ENCODE data around the gene ASTN2.

Gene ASTN2

DNA sequence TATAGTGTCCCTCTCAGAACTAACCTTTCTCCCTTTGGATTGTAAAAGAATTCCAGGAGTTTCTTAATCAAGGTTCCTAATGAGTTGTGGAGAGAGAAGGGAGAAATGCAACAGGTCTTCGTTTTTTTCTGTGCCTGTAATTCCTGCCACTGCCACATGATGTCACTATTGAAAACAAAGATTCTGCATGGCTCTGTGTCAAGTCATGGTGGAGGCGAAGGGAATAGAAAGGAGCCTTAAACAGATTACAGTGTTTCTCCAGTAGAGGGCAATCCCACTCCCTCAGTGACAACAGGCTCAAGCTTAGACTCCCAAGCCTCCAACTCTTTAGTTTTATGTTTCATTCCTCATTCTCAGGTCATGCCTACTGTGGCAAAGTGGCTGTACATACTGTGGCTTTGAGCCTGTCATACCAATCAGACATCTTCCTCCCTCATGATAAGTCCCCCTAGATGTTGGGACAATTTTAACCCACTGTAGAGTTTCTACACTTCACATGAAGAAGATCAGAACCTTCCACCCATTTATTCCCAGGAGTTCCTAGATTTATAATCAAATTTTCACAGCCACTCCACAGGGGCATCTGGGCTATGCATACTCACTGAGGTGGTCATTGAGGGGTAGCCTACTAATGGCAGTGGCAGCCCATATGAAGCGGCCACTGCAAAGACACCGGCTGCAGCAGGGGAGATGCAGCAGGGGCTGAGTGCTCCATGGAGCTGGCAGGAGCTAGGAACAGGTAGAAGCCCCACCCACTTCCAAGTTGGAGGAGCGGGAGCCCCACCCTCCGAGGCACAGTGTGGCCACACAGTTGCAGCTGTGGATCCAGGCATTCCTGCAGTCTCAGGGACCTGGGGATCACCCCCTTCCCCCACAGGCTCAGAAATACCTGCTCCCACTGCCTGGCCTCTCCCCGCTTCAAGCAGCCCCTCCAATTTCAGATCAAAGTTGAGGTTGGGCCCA lies 825.2 kb downstream of the ASTN2 start:
- DNase-seq = peak; percentile 86

DNA sequence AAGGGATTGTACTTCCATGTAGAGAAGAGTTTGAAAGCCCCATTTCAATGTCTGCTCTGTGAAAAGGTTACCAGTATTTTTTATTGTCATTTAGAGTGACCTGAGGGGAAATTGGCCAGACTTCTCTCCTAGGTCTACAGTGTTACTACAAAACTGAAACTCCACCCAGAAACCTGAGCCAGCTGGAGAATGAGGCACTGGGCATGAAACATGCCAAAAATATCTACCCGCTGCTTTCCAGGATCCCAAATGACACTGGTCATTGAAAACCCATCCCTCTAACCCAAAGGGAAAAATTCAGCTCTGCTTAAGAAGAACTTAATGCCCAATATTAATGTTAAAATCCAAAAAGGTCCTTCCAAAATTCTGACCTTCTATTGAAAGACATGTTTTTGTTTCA lies 826.9 kb downstream of the ASTN2 start:
- no peak for DNase-seq

DNA sequence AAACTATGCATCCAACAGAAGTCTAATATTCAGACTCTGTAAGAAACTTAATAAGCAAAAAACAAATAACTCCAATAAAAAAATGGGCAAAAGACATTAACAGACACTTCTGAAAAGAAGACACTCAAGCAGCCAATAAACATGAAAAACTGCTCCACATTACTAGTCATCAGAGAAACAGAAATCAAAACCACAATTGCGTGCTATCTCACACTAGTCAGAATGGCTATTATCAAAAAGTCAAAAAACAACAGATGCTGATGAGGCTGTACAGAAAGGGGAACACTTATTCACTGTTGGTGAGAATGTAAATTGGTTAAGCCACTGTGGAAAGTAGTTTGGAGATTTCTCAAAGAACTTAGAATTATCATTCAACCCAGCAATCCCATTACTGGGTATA lies 829.0 kb downstream of the ASTN2 start:
- no peak for DNase-seq

DNA sequence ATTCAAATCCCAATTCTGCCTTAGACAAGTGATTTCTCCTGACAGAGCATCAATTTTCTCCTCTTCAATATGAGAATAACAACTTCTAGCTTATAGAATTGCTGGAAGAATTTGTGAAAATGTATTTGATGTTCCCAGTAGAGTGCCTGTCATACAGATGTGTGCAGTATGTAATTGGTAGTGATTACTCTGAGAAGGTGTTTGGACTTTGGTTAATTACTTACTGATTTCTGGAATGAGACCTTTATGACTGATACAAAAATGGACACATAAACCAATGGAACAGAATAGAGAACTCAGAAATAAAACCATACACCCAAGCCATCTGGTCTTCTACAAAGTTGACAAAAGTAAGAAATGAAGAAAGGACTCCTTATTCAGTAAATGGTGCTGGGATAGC lies 829.7 kb downstream of the ASTN2 start:
- DNase-seq = no peak

DNA sequence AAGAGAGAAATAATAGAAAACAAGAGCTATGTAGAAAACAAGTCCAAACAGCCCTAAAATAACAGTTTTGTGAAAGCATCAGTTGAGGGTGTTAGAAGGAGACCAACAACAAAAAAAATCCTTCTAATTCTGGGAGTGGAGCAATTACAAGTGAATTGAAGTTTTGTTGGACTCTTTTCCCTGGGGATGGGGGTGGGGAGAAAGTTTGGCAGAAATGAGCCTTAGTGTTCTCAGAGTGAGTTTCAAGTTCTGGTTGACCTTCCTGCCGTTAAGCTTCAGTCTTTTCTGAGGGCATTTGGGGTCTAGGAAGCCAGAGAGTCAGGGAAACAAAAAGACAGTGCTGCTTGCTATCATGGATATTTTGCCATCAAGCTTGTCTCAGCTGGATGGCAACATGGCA lies 834.0 kb downstream of the ASTN2 start:
- DNase-seq = no peak

DNA sequence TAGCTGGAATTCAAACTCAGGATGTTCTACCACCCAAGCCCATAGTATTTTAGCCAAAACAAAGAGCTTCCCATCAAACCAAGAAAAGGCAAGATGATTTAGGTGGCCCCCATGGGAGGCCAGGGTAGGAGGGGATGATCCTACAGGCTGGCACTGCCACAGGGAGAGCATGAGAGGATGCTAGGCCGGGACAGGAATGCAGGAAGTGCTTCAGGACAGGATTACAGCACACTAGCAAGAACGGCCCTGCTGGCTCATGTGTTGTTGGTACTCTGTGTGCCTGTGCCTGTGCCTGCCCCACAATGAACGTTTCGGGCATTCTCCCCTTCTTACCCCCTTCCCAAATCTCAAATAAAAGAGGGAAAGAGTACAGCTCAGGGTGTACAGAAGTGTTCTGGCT lies 838.5 kb downstream of the ASTN2 start:
- no peak for DNase-seq

DNA sequence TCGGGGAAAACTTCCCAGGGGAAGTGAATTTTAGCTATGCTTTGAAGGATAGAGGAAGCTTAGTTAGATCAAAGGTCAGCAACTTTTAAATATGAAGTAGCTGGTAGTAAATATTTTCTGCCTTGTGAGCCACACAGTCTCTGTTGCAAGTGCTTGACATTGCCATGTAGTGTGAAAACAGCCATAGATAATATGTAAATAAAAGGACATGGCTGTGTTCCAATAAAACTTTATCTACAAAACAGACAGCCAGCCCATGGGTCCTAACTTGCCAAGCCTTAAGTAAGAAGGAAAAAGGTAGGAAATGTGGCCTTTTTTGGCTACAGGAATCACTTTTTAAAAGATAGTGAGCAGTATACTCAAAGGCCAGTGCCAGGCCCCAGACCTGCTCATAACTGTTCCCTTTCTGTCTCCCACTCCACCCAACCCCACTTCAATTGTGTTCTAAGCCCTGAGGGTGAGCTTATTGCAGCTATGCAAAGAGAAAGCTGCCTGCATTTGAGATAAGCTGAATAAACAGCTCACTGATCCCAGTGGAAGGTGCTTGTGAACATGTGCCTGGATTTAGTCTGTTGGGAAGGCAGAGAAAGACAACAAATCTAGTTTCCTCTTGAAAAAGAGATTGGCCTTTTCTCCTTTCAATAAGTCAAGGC lies 840.7 kb downstream of the ASTN2 start:
- peak; percentile 70 for DNase-seq

DNA sequence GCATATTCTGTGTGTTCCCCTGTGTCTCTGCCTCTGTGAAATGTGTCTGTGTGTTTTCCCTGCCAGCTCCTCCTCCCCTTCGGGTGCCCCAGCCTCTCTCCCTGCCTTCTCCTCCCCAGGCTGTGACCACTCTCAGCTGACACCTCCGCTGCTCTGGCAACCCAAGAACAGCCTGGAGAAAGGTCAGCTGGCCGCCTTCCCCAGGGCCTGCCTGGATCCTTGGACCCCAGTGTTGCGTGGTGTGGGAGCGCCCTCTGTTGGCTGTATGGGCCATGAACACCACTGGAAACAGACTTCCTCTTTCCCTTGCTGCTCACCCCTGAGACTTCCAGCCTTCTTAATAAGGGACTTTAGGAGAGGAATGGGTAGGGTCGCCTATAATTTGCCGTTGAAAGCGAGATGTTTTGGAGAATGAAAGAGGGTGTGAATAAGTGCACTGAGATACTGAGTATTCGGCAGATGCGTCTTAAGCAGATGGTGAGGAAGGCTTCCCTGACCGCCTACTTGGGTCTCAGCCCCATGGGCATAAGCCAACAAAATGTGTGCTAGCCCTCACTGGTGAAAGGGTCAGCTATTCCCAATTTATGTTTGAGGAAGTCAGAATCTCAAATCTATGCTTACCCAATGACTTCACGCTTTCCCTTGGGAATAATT lies 842.6 kb downstream of the ASTN2 start:
- DNase-seq = peak; percentile 94

DNA sequence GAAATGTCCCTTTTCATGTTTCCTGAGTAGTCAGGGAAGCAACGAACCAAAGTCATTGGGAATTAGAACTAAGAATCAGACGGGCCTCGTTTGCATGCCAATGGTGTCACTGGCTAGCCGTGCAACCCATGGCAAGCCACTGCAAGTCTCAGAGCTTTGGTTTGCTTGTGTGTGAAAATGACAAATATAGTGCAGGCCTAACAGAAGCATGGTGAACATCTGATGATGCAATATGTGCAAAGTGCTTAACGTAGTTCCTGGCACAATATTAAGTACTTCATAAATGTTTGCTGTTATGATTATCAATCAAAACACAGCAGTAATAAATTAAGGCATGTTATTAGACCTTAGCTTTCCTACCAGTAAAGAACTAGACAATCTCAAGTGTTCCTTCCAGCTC lies 845.7 kb downstream of the ASTN2 start:
- no peak for DNase-seq

DNA sequence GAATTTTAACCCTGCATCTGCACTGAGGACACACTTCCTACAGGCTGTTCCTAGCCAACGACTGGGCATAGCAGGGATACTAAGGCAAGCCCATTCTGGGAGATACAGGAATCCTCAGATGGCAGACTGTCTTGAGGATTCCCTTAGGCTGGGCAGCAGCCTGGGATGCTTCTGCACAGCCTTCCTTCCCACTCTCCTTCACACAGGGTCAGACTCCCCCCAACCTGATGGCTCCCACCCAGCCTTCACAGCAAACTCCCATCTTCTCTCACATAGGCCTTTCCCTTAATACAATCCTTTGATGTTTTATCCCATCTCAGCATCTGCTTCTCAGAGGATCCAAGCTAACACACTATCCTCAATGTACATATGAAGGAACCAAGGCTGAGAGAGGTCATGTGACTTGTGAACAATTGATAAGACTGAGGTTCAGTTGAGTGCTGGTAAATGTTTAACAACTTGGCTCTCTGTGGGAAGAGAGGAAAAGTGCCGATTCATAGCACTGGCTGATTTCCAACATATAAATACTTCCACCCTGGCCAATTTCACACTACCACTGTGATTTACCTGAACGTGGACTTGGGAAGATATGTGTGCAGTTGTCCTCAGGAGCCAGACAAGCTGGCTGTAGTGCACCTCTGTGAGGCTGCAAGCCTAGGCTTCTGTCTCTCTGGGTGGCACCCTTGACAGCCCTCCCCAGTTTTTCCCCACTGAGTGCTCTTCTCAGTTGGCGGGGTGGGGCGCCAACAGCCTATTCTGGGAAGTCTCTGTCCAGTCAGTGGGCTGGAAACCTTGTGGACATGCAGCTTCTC lies 848.0 kb downstream of the ASTN2 start:
- no peak for DNase-seq

DNA sequence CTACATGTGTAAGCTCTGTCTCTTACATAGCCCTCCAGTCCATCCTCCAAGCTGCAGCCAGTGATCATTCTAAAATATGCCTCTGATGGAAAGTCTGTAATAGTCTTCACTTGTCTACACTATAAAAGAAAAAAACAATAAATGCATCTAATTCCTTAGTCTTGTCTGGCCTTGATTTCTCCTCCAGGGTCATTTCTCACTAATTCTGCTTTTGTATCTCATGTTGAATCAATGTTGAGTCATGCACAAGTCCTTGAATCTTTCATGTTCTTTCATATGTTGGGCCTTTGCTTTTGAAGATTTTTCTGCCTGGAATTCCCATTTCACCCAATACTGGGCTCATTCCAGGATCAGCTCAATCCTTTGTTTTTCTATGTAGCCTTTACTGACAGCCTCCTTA lies 848.9 kb downstream of the ASTN2 start:
- no peak for DNase-seq

DNA sequence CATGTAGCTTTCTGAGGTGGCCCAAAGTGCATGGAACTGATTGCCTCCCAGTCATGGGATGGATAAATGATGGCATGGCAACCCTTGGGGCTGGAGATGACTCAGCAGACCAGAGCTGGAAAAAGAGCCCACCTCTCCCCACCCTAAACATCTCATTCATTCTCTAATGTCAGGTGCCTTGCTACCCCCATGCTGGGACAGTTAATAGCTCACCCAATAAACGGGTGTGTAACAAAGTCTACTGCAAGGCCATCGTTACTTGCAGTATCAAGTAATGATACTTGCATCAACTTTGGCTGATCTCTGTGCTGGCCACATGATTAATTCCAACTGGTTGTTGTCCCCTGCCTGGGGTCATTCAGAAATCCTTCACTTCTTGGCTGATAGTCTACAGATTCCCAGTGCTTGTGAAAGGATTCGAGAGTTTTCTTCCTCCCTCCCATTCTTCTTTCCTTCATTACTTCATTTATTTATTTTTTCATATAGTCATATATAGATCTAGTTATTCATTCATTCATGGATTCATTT lies 850.5 kb downstream of the ASTN2 start:
- no peak for DNase-seq

DNA sequence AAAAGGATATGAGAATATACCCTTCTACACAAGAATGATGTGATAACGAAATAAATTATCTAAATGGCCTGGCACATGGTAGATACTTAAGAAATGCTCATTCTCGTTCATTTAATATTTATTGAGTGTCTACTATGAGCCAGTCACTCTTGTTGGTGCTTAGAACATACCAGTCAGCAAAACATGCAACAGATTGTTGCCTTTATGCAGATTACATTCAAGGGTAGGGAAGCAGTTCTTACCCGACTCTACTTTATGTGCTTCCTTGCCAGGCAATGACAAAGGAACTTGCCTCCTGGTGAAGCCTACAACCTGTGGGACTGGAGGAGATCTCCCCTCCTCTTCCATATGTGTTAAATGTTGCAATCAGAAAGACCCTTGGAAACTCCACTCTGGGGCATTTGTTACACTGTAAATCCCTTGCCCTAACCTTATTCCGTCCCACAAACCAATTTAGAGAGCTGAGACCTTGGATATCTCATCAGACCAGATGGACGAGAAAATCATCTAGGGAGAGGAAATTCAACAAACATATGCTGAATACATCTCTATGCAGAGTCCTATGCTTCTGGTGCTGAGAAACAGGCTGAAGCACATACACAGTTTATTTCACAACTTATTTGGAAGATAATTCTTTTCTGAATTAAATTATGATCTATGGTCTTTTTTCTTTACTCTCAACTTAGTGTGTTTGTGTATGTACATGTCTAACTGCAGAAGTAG lies 855.9 kb downstream of the ASTN2 start:
- no peak for DNase-seq

DNA sequence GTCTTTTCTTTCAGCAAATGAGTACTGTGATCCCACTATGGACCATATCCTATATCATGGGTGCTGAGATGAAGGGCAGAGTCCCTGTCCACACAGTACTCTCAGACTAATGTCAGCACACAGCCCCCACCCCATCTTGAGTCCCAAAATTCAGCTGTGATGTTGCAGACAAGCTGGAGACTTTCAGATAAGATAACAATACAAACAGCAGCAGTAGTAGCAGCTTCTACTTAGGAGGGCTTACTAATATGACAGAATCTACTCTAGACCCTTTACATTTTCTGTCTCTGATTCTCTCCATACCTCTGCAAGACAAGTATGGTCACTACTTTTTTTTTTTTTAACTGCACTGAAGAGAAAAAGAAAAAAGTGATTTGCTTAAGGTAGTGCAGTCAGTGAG lies 856.8 kb downstream of the ASTN2 start:
- DNase-seq = no peak

DNA sequence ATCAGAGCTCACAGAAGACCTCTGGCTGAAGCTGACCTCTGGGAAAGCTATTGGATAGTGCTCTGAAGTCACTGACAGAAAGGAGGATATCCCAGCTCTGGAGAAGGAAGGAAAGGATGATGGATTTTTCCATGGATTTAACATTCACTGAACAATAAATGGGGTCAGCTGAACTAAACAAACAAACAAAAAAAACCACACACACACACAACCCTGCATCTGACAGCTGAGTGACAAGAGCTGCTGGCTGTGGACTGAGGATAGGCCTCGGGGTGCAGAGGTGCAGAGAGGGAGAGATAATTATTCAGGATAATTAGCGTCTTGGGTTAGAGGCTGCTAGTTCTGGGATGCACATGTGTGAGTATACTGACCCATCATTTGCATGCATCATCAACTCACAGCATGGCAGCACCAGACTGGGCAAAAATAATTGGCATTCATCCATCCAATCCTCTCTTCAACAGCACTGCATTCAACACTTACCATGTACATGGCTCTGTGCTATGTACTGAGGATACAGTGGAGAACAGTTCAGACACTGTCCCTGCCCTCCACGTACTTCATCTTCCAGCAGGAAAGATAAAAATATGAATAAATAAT lies 859.2 kb downstream of the ASTN2 start:
- no peak for DNase-seq

DNA sequence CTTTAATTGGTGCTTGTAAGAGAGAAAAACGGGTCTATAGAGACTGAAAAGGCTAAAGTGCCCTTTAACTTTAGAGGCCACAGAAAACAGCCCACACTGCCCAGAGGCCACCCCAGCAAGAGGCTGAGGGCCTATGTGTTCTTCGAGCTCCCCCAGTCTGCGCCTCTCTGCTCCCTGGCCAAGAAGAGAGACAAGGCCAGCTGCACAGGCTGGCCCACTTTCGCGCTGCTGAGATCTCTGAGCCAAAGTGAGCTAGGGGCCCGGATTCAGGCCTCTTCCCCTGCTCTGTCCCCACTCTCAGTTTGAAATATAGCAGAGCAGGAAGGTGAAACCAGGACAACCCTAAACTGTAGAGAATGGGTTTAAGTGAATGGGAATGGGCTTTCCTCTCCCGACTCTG lies 859.7 kb downstream of the ASTN2 start:
- no peak for DNase-seq

DNA sequence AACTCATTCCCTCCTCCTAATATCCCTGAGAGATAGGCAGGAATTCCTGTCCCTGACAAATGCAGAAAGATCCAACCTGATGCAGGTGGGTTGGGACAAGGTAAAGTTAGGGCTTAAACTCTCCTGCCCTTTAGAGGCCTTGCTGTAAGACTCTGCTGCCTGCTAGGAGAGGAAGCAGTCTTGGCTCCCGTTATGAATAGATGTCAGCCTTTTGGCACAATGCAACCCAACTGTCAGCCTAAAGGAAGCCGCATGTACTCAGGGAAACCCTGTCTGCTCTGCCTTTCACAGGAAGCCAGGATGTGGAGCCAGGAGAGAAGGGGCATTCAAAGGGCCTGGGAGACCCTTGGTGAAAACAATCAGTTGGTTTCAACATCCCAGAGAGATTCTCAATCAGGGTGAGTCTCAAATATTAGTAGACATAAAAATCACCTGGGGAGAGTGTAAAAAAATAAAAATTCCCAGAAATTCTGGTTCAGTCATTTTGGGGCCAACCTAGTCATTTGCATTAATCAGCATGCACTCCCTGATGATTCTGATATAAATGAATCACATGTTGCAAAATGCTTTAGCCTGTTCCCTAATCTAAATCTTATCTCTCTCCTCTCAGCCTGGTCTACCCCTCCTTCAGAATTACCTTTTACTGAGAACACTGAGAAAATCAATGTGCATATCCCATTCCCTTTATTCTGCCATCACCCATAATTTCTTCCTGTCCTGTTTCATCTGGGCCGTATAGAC lies 864.0 kb downstream of the ASTN2 start:
- no peak for DNase-seq

DNA sequence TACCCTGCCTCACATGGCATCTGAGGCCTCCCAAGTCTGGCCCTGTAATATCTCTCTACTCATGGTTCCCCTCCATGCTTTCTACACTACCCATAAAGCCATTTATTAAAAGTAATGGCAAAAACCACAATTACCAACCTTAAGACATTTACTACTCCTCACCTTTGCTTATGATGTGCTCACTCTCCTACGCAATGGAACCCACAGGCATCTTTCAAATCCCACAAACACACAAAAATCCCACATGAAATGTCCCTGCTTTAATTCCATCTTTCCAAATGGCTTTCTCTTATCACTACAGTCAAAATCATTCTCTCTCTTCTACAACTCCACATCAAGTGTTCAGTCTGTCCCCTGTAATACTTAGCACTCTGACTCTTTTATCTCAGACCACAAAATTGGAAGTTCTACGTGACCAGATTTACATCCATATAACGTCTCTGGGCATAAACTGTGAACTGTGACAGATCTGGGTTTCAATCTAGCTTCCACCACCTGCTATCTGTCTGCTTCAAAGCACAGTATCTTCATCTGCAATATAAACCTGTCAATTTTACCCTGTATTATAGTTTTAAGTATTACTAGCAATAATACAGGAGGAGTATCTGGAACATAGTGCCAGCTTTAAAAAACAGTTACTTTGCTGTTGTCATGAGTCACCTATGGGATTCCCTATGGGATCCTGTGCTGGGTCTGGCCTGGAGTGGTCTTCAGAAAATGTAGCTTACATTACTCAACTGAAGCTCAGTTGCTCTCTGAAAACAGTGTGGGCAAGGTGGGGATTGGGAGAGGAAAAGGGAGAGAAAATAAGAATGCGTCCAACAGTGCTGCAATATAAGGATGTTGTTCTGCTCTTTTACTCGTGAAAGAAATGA lies 864.8 kb downstream of the ASTN2 start:
- no peak for DNase-seq

DNA sequence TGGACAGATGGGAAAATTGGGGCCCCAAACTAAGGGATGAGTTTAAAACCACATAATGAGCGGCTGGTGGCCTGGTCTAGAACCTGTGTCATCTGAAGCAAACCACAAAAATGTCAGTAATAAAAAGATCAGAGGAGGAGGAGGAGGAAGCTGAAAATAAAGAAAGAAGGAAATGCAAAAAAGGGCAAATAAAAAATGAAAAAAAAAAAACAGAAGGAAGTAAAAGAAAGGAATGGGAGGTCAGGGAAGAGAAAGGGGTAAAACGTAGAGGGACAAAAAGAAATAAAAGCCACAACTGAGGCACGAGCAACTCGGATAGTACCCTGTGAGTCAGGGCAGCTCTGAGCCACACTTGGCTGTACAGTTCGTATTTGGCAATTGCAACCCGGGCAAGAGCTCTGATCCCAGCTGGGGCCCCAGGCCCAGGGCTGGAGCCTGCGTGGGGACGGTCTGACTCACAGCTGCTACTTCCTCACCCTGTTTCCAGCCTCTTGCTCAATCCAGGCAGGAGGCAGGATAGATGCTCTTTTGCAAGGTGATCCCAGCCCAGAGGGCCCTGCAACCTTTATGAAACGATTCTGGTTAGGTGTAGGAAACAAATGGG lies 865.7 kb downstream of the ASTN2 start:
- peak; percentile 94 for DNase-seq
